Mammary epithelial cell (primary cell): ENCODE measurements around the gene SPCS2.

Experiments used
- EZH2 ChIP-seq: IDR thresholded peaks from 2 replicates; pipeline ENCODE4 v1.6.1; 2012; ENCODE audit warnings: low read length, inconsistent platforms, borderline replicate concordance
- TF ChIP-seq, protein P1 (sequence below), 2 donors: IDR thresholded peaks in 1 of 2; conservative IDR thresholded peaks in 1 of 2; 2 replicates each; pipeline ENCODE4 v1.5.1; 2011 to 2012; ENCODE audit warnings: inconsistent platforms in 2 of 2, low read length in 2 of 2, mild to moderate bottlenecking in 2 of 2, control low read depth in 1 of 2, low read depth in 1 of 2; ENCODE audit not compliant: insufficient read depth in 1 of 2; ENCODE audit errors: extremely low read depth in 1 of 2

DNA sequence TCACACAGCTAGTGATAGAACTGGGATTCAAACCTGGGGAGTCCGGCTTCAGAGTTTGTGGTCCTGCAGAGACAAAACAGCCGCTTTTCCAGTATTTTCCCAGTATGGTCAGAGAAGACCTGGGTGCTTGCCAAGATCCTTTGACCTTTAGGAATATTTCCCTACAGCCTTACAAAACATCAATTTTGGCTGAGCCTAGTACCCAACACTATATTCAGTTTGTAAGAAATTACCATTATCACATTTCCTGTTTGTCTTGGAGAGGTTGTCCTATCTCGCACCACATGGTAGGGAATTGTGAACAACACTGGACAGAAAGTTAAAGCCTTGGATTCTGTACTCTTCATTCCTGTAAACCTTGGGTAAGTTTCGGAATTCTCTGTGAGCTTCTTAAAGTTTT, 29.0 kb downstream of the SPCS2 start:
- TF ChIP-seq, protein P1, sequence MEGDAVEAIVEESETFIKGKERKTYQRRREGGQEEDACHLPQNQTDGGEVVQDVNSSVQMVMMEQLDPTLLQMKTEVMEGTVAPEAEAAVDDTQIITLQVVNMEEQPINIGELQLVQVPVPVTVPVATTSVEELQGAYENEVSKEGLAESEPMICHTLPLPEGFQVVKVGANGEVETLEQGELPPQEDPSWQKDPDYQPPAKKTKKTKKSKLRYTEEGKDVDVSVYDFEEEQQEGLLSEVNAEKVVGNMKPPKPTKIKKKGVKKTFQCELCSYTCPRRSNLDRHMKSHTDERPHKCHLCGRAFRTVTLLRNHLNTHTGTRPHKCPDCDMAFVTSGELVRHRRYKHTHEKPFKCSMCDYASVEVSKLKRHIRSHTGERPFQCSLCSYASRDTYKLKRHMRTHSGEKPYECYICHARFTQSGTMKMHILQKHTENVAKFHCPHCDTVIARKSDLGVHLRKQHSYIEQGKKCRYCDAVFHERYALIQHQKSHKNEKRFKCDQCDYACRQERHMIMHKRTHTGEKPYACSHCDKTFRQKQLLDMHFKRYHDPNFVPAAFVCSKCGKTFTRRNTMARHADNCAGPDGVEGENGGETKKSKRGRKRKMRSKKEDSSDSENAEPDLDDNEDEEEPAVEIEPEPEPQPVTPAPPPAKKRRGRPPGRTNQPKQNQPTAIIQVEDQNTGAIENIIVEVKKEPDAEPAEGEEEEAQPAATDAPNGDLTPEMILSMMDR (conservative IDR thresholded peaks at IDR 0.05 in 1 of 2, IDR thresholded peaks at IDR 0.05 in 1 of 2; ENCODE audit: extremely low read depth in 1 of 2, insufficient read depth in 1 of 2, low read depth in 1 of 2, low read length in 2 of 2) = no peak
- no peak for TF ChIP-seq EZH2
